ENCODE measurements around the gene DGCR2.

Gene DGCR2, protein sequence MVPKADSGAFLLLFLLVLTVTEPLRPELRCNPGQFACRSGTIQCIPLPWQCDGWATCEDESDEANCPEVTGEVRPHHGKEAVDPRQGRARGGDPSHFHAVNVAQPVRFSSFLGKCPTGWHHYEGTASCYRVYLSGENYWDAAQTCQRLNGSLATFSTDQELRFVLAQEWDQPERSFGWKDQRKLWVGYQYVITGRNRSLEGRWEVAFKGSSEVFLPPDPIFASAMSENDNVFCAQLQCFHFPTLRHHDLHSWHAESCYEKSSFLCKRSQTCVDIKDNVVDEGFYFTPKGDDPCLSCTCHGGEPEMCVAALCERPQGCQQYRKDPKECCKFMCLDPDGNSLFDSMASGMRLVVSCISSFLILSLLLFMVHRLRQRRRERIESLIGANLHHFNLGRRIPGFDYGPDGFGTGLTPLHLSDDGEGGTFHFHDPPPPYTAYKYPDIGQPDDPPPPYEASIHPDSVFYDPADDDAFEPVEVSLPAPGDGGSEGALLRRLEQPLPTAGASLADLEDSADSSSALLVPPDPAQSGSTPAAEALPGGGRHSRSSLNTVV

DNA sequence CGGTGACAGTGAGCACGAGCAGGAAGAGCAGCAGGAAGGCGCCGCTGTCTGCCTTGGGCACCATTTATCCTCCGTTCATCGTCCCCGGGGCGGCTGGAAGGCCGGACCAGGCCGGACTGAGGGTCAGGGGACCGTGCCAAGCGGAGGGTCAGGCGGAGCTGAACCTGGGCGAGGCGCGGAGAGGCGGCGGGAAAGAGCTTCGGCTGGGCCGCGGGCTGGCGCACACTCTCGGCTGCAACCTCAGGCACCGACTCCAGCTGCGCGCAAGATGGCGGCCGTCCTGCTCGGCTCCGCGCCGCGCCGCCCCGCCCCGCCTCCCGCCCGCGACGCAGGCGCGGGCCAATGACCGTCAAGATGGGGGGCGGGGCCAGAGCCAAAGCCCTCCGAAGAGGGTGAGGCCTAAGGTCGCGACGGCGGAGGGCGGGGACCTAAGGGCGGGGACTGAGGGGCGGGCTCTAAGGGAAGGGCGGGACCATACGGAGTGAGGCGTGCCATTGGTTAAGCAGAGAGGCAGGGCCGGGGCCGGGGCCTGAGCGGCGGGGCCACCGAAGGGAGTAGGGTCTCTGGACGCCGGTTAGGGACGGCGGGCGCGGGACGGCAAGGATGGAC is at the start of gene DGCR2:
Gene DGCR2, minus strand, starts transcription at position 270 of the 609 bp plus-strand sequence. Its CDS starts 206 bp downstream, at position 64.
- peak; percentile 100 for DNase-seq (ENCODE audit: extremely low spot score)
- TF ChIP-seq FOXA1 (IDR thresholded peaks at IDR 0.05) (no peak), LEF1 (IDR thresholded peaks at IDR 0.05; ENCODE audit: borderline replicate concordance) (no peak), ELF4 (IDR thresholded peaks at IDR 0.05) (no peak), CTBP1 (IDR thresholded peaks at IDR 0.05; ENCODE audit: borderline replicate concordance) (no peak), FOXM1 (IDR thresholded peaks at IDR 0.05; ENCODE audit: borderline replicate concordance) (no peak)
- TF ChIP-seq, protein P1, sequence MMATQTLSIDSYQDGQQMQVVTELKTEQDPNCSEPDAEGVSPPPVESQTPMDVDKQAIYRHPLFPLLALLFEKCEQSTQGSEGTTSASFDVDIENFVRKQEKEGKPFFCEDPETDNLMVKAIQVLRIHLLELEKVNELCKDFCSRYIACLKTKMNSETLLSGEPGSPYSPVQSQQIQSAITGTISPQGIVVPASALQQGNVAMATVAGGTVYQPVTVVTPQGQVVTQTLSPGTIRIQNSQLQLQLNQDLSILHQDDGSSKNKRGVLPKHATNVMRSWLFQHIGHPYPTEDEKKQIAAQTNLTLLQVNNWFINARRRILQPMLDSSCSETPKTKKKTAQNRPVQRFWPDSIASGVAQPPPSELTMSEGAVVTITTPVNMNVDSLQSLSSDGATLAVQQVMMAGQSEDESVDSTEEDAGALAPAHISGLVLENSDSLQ (IDR thresholded peaks at IDR 0.05), result peak; percentile 37
- CTCF ChIA-PET, result interaction anchor here (0.7 to 1.2 kb wide), 3 partner anchors 18 to 510 kb away, joined by 3 to 5 read pairs (median 3); partner anchors contain the start of gene ESS2
- POLR2A ChIA-PET, result interaction anchor here (1.0 to 2.3 kb wide), 10 partner anchors 11 to 52 kb away, joined by 3 to 27 read pairs (median 4); partner anchors contain the start of gene ESS2

DNA sequence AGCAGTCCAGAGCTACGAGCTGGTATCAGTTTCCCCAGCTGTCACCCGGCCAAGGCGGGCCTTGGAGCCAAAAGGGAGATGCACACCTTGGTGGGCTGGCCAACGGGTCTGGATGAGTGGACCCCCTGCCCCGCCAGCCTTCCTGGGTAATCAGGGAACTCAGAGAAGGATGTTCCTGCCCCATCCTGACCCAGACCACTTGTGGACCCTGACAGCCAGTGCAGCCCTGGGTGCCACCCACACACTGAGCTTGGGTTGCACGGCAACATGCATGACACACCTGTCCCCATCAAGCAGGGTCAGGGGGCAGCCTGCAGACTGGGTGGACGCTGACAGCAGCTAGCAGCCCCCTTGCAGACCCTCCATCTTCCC is 47.7 kb upstream of the DGCR2 start:
- CTCF ChIA-PET, result no interaction called here
- TF ChIP-seq ELF4 (IDR thresholded peaks at IDR 0.05) (no peak), HDGF (IDR thresholded peaks at IDR 0.05; ENCODE audit: borderline replicate concordance) (no peak), BHLHE40 (IDR thresholded peaks at IDR 0.05; ENCODE audit: borderline replicate concordance) (no peak)
- no peak for DNase-seq (ENCODE audit: extremely low spot score)
- POLR2A ChIA-PET, result interaction anchor here (0.9 to 1.3 kb wide), 2 partner anchors 23 to 25 kb away, joined by 3 to 7 read pairs; partner anchors contain the start of gene ESS2

DNA sequence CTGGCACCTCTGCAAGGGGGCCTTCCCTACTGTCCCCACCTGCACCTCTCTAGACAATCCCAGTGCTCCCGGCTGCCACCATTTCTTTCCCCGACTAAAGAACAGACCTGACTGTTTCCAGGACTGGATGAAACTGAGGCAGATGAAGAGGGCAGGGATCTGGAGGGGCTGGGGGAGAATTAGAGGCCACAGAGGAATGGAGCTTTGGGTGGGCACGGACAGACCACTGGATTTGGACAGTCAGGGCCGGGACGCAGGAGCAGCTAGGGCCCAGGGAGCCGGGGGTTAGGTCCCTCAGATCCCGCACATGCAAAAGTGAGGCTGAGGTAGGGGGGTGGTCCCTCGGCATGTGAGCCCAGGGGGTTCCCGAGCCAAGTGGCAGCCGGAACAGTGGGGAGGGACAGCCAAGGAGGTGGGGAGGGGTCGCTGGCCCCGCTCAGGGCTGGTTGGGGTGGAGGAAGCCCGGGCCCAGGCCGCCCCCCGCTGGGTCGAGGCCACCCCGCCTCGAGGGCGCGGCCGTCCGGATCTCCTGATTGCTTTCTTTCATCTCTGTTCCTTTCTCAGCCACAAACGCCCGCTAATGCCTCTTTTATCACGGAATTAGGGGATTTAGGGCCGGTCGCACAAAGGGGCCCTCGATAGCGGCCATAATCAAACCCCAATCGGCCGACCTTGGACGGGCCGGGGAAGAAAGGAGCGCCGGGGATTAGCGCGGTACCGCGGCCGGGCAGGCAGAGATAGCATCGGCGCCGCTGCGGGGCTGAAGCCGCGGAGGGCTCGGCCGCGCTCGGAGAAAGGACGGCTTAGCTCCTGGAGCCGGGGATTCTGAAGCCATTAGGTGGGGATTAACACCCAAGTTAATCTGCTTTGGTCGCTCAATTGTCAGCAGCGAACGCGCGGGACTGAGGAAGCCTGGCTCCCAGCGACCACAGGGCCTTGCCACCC is 47.1 kb upstream of the DGCR2 start:
- DNase-seq (ENCODE audit: extremely low spot score), result no peak
- ChIA-PET CTCF (interaction anchor here (0.5 kb wide), 1 partner anchor 37 kb away, joined by 3 read pairs; no protein-coding TSS in a partner anchor), POLR2A (interaction anchor here (0.9 to 1.3 kb wide), 3 partner anchors 22 to 25 kb away, joined by 3 to 8 read pairs (median 7); partner anchors contain the start of gene ESS2)
- TF ChIP-seq FOXK2 (IDR thresholded peaks at IDR 0.05) (no peak), L3MBTL2 (conservative IDR thresholded peaks at IDR 0.05) (no peak), HDGF (IDR thresholded peaks at IDR 0.05; ENCODE audit: borderline replicate concordance) (no peak), ARNT (IDR thresholded peaks at IDR 0.05) (no peak), CTBP1 (IDR thresholded peaks at IDR 0.05; ENCODE audit: borderline replicate concordance) (no peak)

DNA sequence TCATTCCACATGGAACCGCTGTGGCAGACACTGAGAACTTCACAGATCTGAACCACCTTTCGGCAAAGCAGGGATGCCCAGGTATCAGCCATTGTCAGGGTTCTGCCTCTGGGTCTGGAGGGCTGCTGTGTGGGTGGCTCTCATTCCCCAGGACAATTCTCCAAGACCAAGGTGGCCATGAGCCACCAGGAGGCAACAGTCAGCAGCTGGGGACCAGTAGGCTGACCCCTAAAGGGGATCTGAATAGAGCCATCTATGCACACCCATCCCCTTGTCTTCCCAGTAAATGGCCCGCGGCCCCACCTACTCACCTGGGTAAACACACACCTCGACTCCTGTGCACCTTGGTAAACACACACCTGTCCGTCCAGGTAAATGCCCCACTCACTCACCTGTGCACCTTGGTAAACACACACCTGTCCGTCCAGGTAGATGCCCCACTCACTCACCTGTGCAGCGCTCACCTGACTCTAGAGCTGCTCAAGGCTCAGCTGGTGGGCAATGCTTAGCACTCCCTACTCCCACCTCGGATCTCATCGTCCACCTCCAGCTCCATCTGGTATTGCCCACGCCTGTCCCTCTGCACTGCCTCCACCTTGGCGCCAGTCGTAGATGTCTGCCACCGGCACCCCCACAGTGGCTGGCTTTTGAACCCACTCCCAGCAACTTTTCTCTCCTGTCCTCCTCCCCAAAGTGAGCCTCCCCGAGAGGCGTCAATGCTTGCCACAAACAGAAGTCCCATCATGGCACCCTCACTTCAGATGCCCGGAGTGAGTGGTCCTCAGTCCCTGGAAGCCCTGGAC is 46.1 kb upstream of the DGCR2 start:
- TF ChIP-seq CTBP1 (IDR thresholded peaks at IDR 0.05; ENCODE audit: borderline replicate concordance), result peak; percentile 75
- TF ChIP-seq ARNT (IDR thresholded peaks at IDR 0.05), result no peak
- DNase-seq (ENCODE audit: extremely low spot score), result no peak
- CTCF ChIA-PET, result no interaction called here
- POLR2A ChIA-PET, result interaction anchor here (0.9 kb wide), 1 partner anchor 24 kb away, joined by 8 read pairs; the partner anchor contains the start of gene ESS2

DNA sequence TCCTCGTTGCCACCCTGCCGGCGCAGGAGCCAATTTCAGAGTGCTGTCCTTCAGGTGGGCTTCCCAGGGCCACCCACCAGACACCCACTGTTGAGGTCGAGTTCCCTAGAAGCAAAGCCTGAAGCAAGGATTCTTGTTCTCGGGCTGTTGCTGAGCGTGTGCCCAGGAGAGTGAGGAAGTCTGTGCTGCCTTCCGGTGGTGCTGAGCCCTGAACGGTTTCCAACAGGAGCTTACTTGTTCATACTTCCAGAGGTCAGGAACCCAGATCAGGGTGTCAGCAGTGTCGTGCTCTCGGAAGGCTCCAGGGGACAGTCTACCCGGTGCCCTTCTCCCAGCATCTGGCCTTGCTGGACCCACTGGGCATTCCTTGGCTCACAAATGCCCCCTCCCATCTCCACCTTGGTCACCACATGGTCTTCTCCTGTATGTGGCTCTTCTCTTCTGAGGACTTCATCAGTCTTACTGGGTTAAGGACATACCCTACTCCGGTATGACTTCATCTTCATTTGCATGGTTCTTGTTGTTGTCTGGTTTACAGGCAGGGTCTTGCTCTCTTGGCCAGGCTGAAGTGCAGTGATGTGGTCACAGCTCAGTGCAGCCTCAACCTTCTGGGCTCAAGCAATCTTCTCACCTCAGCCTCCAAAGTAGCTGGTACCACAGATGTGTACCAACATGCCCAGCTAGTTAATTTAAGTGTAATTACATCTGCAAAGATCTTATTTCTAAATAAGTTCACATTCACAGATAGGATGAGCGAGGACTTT is 45.1 kb upstream of the DGCR2 start:
- no peak for DNase-seq (ENCODE audit: extremely low spot score)
- CTCF ChIA-PET, result interaction anchor here (0.8 kb wide), 1 partner anchor 14 kb away, joined by 3 read pairs; no protein-coding TSS in a partner anchor
- POLR2A ChIA-PET, result no interaction called here
- TF ChIP-seq BHLHE40 (IDR thresholded peaks at IDR 0.05; ENCODE audit: borderline replicate concordance), result no peak
- no peak for TF ChIP-seq CTBP1 (IDR thresholded peaks at IDR 0.05; ENCODE audit: borderline replicate concordance)
- TF ChIP-seq FOXM1 (IDR thresholded peaks at IDR 0.05; ENCODE audit: borderline replicate concordance), result no peak
- TF ChIP-seq TARDBP (IDR thresholded peaks at IDR 0.05), result no peak
- no peak for TF ChIP-seq ARNT (IDR thresholded peaks at IDR 0.05)
- no peak for TF ChIP-seq SP1 (IDR thresholded peaks at IDR 0.05)
- no peak for TF ChIP-seq HDGF (IDR thresholded peaks at IDR 0.05; ENCODE audit: borderline replicate concordance)
- no peak for TF ChIP-seq FOXK2 (IDR thresholded peaks at IDR 0.05)
- TF ChIP-seq SUZ12 (IDR thresholded peaks at IDR 0.05), result no peak
- no peak for TF ChIP-seq LEF1 (IDR thresholded peaks at IDR 0.05; ENCODE audit: borderline replicate concordance)
- no peak for TF ChIP-seq FOXA1 (IDR thresholded peaks at IDR 0.05)
- TF ChIP-seq ZNF384 (IDR thresholded peaks at IDR 0.05), result no peak
- no peak for TF ChIP-seq ELF4 (IDR thresholded peaks at IDR 0.05)
- no peak for TF ChIP-seq NFRKB (IDR thresholded peaks at IDR 0.05)
- TF ChIP-seq, protein P1 (IDR thresholded peaks at IDR 0.05), result no peak
- TF ChIP-seq L3MBTL2 (conservative IDR thresholded peaks at IDR 0.05), result no peak

Data from HEK293T (cell line).